Prostate gland (tissue), 2 donors: ENCODE results near the gene AQP10. TPM values are rescaled to one million over a fixed set of nuclear protein-coding genes. Genes with fewer than 3 reads are reported as not detected.
"Not testable (repeated sequence)": the region's sequence is repeated elsewhere in the genome, so short reads cannot be mapped to it uniquely, and the experiment has no call there.

Experiments used
- DNase-seq: peaks from one replicate; pipeline ENCODE4 v3.0.0-alpha.2; 2019; ENCODE audit warnings: low spot score
- H3K27ac ChIP-seq, 2 donors: fragments of 200-600 bp; sonication (generic); 2 replicates each; pipeline ENCODE4 v1.5.1; 2017 to 2019
- H3K27me3 ChIP-seq: fragments of 200-600 bp; sonication (generic); replicated peaks from 2 replicates; pipeline ENCODE4 v1.5.1; 2019; ENCODE audit not compliant: insufficient read depth
- H3K36me3 ChIP-seq, 2 donors: fragments of 200-600 bp; sonication (generic); 1 replicate in 1 of 2; 2 replicates in 1 of 2; pipeline versions ENCODE4 v1.5.1 to v1.8.1; 2017 to 2019
- H3K4me1 ChIP-seq: fragments of 200-600 bp; sonication (generic); replicated peaks from 2 replicates; pipeline ENCODE4 v1.5.1; 2019
- H3K4me3 ChIP-seq, 2 donors: fragments of 200-600 bp; sonication (generic); 2 replicates each; pipeline ENCODE4 v1.5.1; 2017 to 2019
- H3K9me3 ChIP-seq: fragments of 200-600 bp; sonication (generic); 2 replicates; pipeline ENCODE4 v1.5.1; 2017
- CTCF ChIP-seq, 4 experiments: fragments of 200-600 bp in 2 of 4; fragments of 450-650 bp in 2 of 4; sonication (generic) in 2 of 4; IDR thresholded peaks; 1 replicate in 3 of 4; 2 replicates in 1 of 4; pipeline ENCODE4 v1.5.1; 2016 to 2019; ENCODE audit warnings: antibody characterized with exemption in 4 of 4, mild to moderate bottlenecking in 2 of 4, moderate library complexity in 2 of 4
- POLR2A ChIP-seq: fragments of 450-650 bp; IDR thresholded peaks from one replicate; pipeline ENCODE4 v1.6.1; 2016; ENCODE audit warnings: antibody characterized with exemption, mild to moderate bottlenecking
- POLR2AphosphoS5 ChIP-seq: sonication (generic); formaldehyde crosslinking; IDR thresholded peaks from one replicate; pipeline ENCODE4 v1.6.1; 2017; ENCODE audit warnings: antibody characterized with exemption
- WGBS: methylation state at CpG from one replicate; pipeline ENCODE4 v1.1.5; 2018; 5-methylcytosine and 5-hydroxymethylcytosine counted together
- intact Hi-C: fragments of 100-400 bp; cut with DNase I; formaldehyde crosslinking; loops from one replicate; pipeline ENCODE4 v1.14.2; 2022
- small RNA-seq, 2 donors: library from RNA; depleted of rRNA; stranded (forward); fragments of <200 nt; gene quantifications; one replicate each; pipeline ENCODE3, GENCODE V24; 2016
- total RNA-seq, 2 donors: library from RNA; depleted of rRNA; stranded (reverse); fragments of >200 nt; gene quantifications; one replicate each; pipeline ENCODE4 v1.1.0, GENCODE V29; 2016

The AQP10 gene
- total RNA-seq, 2 donors from 2014 or later, result 0.27 to 0.85 TPM

GRCh38 chr1:154361357-154361756, 40.5 kb downstream of the AQP10 start:
- no peak overlapping the region for H3K27ac ChIP-seq
- no peak for TF ChIP-seq POLR2AphosphoS5
- TF ChIP-seq POLR2A, result no peak
- TF ChIP-seq CTCF (IDR thresholded peaks at IDR 0.05), result no peak
- intact Hi-C loops, result no loop called here
- H3K36me3 ChIP-seq, result no peaks in the 10 kb centered on the region
- no peaks in the 10 kb centered on the region for H3K27me3 ChIP-seq
- DNase-seq, result no peak
- H3K4me3 ChIP-seq, result no peak overlapping the region
- H3K9me3 ChIP-seq, result no peaks in the 10 kb centered on the region
- H3K4me1 ChIP-seq, result no peaks in the 10 kb centered on the region
- WGBS, result 77% methylated on average over 3 of the region's 3 CpGs

DNA sequence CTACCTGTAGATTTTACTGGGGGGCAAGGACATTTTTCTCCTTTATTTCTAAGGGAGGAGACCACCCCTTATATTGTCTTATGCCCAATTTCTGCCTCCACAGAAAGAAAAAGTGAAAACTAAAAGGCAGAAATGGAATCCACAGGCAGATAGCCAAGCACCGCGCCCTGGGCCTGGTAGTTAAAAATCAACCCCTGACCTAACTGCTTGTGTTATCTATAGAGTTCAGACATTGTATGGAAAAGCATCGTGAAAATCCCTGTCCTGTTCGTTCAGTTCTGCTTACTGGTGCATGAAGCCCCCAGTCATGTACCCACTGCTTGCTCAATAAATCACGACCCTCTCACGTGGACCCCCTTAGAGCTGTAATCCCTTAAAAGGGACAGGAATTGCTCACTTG, 50.5 kb downstream of the AQP10 start:
- Histone ChIP-seq H3K36me3 (no peaks in the 10 kb centered on the region), H3K27me3 (no peaks in the 10 kb centered on the region), H3K4me3 (no peak overlapping the region), H3K4me1 (no peaks in the 10 kb centered on the region), H3K27ac (no peak overlapping the region), H3K9me3 (no peaks in the 10 kb centered on the region)
- no peak for DNase-seq
- WGBS, result 71% methylated on average over 6 of the region's 6 CpGs
- no peak for TF ChIP-seq POLR2A
- no peak for TF ChIP-seq CTCF (IDR thresholded peaks at IDR 0.05)
- TF ChIP-seq POLR2AphosphoS5, result no peak
- intact Hi-C loops, result no loop called here

GRCh38 chr1:154373777-154374357, 53.0 kb downstream of the AQP10 start:
- H3K27ac ChIP-seq, H3K9me3 ChIP-seq, H3K36me3 ChIP-seq, H3K27me3 ChIP-seq, DNase-seq, H3K4me3 ChIP-seq, intact Hi-C loops, H3K4me1 ChIP-seq: not testable (repeated sequence)
- WGBS, result 85% methylated on average over 7 of the region's 7 CpGs

Small RNAs within 50 kb of the gene (small RNA-seq; reads per million reads assigned to genes)
- gene RF00273, result 0 reads per million in 2 donors
- gene RNU6-121P, result 0 reads per million in 2 donors
- gene RNU6-239P, result 0 reads per million in 2 donors
- gene RNU7-57P, result 0 reads per million in 2 donors

Other genes starting within 250 kb of the AQP10 start
- gene NUP210L, start 166.0 kb upstream of the AQP10 start, total RNA-seq, result 1 to 10 TPM in 1 of 2 donors, under 1 TPM in 1; 0.05 to 5.7 TPM
- 100 to 1,000 TPM; 147 to 277 TPM for gene TPM3, start 129.0 kb upstream of the AQP10 start, total RNA-seq
- not detected for gene CFAP141, start 114.8 kb upstream of the AQP10 start, total RNA-seq
- gene UBAP2L, start 100.1 kb upstream of the AQP10 start, total RNA-seq, result 100 to 1,000 TPM in 1 of 2 donors, 10 to 100 TPM in 1; 51.1 to 121 TPM
- gene HAX1, start 48.5 kb upstream of the AQP10 start, total RNA-seq, result 10 to 100 TPM; 95.2 to 96.6 TPM
- gene ATP8B2, start 4.4 kb downstream of the AQP10 start, total RNA-seq, result 100 to 1,000 TPM in 1 of 2 donors, 10 to 100 TPM in 1; 88.9 to 171 TPM
- gene IL6R, start 84.2 kb downstream of the AQP10 start, total RNA-seq, result 10 to 100 TPM; 70.1 to 80.7 TPM
- 10 to 100 TPM in 1 of 2 donors, under 1 TPM in 1; 0.46 to 11.4 TPM for gene TDRD10, start 181.1 kb downstream of the AQP10 start, total RNA-seq
- gene SHE, start 181.3 kb downstream of the AQP10 start, total RNA-seq, result 10 to 100 TPM in 1 of 2 donors, 1 to 10 TPM in 1; 5.4 to 29.9 TPM
- 10 to 100 TPM; 24.7 to 43.7 TPM for gene UBE2Q1, start 237.6 kb downstream of the AQP10 start, total RNA-seq
- under 1 TPM; 0.05 to 0.74 TPM for gene CHRNB2, start 246.7 kb downstream of the AQP10 start, total RNA-seq